ENCODE measurements around the gene ZBTB7C. TPM values are rescaled to one million over a fixed set of nuclear protein-coding genes. Genes with fewer than 3 reads are reported as not detected.

ZBTB7C gene
- total RNA-seq, 1 donor, result not detected

GRCh38 chr18:48108136-48108535, 301.0 kb downstream of the ZBTB7C start:
- no peak for DNase-seq (ENCODE audit: low read depth)
- no peak overlapping the region for H3K4me3 ChIP-seq (ENCODE audit: low read depth, low read length)
- TF ChIP-seq CTCF (IDR thresholded peaks at IDR 0.05; ENCODE audit: insufficient read depth, low read depth, low read length), result no peak

GRCh38 chr18:48106976-48107781, 302.0 kb downstream of the ZBTB7C start:
- TF ChIP-seq CTCF (IDR thresholded peaks at IDR 0.05; ENCODE audit: insufficient read depth, low read depth, low read length), result no peak
- no peak overlapping the region for H3K4me3 ChIP-seq (ENCODE audit: low read depth, low read length)
- no peak for DNase-seq (ENCODE audit: low read depth)

DNA sequence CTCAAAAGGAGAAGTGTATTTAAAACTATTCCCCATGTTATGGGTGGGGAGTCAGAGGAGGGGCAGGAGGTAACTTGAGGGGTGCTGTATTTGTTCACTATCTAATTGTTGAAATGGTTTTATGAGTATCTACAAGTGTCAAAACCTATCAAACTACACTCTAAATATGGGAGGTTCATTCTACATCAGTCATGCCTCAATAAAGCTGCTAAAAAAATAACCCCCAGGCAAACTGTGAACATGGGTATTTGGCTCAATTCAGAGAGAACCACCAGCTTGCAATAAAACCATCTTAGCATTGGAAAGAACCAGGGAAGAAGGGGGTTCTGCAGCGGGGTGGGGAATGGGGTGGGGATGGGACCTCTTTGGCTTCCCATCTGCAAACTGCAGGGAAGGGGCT, 302.7 kb downstream of the ZBTB7C start:
- H3K4me3 ChIP-seq (ENCODE audit: low read depth, low read length), result no peak overlapping the region
- no peak for TF ChIP-seq CTCF (IDR thresholded peaks at IDR 0.05; ENCODE audit: insufficient read depth, low read depth, low read length)
- DNase-seq (ENCODE audit: low read depth), result no peak

GRCh38 chr18:48105317-48105716, 303.9 kb downstream of the ZBTB7C start:
- no peak for TF ChIP-seq CTCF (IDR thresholded peaks at IDR 0.05; ENCODE audit: insufficient read depth, low read depth, low read length)
- H3K4me3 ChIP-seq (ENCODE audit: low read depth, low read length), result no peak overlapping the region
- DNase-seq (ENCODE audit: low read depth), result no peak

GRCh38 chr18:48104705-48105104, 304.5 kb downstream of the ZBTB7C start:
- H3K4me3 ChIP-seq (ENCODE audit: low read depth, low read length), result no peak overlapping the region
- no peak for DNase-seq (ENCODE audit: low read depth)
- no peak for TF ChIP-seq CTCF (IDR thresholded peaks at IDR 0.05; ENCODE audit: insufficient read depth, low read depth, low read length)

- DNase-seq (ENCODE audit: low read depth), result no peak
Observed at GRCh38 chr18:48100651-48101165, 308.5 kb downstream of the ZBTB7C start.

More at GRCh38 chr18:48100651-48101165, 308.5 kb downstream of the ZBTB7C start:
- no peak overlapping the region for H3K4me3 ChIP-seq (ENCODE audit: low read depth, low read length)
- no peak for TF ChIP-seq CTCF (IDR thresholded peaks at IDR 0.05; ENCODE audit: insufficient read depth, low read depth, low read length)
